ENCODE measurements around the gene ROBO1. TPM values are rescaled to one million over a fixed set of nuclear protein-coding genes. Genes with fewer than 3 reads are reported as not detected.

ROBO1 gene
- total RNA-seq, 1 donor from 2014 or later, result 7.1 TPM

DNA sequence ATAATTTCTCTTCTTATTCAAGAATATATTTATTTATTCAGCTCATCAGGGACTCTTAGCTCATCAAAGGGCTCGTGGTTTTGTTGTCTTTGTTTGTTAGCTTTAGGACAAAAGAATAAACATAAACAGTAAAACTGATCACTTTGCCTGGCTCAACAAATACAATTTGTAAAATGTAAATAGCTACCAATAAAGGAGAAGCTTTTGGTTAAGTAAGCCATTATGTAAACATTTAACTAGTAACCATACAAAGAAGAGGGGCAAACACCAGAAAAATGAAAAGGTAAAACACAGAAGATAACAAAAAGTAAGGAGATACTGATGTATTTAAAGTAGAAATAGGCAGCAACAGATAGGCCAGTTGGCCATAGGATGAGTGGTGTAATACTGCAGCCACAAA lies 761.7 kb downstream of the ROBO1 start:
- H3K9me3 ChIP-seq (replicated peaks), result no peaks in the 10 kb centered on the region
- no peak for DNase-seq
- H3K27me3 ChIP-seq (ENCODE audit: low read depth), result no peaks in the 10 kb centered on the region
- H3K4me1 ChIP-seq, result no peaks in the 10 kb centered on the region
- H3K27ac ChIP-seq (replicated peaks), result no peak overlapping the region
- intact Hi-C loops (cut with micrococcal nuclease), result no loop called here
- TF ChIP-seq, protein P1, sequence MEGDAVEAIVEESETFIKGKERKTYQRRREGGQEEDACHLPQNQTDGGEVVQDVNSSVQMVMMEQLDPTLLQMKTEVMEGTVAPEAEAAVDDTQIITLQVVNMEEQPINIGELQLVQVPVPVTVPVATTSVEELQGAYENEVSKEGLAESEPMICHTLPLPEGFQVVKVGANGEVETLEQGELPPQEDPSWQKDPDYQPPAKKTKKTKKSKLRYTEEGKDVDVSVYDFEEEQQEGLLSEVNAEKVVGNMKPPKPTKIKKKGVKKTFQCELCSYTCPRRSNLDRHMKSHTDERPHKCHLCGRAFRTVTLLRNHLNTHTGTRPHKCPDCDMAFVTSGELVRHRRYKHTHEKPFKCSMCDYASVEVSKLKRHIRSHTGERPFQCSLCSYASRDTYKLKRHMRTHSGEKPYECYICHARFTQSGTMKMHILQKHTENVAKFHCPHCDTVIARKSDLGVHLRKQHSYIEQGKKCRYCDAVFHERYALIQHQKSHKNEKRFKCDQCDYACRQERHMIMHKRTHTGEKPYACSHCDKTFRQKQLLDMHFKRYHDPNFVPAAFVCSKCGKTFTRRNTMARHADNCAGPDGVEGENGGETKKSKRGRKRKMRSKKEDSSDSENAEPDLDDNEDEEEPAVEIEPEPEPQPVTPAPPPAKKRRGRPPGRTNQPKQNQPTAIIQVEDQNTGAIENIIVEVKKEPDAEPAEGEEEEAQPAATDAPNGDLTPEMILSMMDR (IDR thresholded peaks at IDR 0.05; ENCODE audit: borderline replicate concordance), result no peak
- H3K4me3 ChIP-seq, result no peak overlapping the region
- H3K36me3 ChIP-seq, result no peaks in the 10 kb centered on the region

DNA sequence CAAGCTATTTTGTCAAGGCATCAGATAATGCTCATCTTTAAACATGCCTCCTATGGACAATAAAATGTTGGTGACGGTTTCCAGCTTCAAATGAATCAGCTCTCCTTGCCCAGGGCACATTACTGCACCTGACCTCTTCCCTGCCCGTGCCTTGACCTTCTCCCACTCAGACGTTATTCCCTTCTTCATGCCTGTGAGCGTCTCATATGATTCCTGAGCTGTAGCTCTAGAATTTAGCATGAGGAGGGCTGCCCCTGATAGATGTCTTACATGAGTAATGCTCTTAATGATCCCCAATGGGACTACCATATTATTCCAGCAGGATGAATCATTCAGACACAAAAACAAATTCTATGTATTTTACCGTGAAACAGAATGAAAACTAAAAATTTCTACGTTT lies 762.7 kb downstream of the ROBO1 start:
- intact Hi-C loops (cut with micrococcal nuclease), result no loop called here
- TF ChIP-seq, protein P1 (IDR thresholded peaks at IDR 0.05; ENCODE audit: borderline replicate concordance), result no peak
- Histone ChIP-seq H3K27me3 (ENCODE audit: low read depth) (no peaks in the 10 kb centered on the region), H3K36me3 (no peaks in the 10 kb centered on the region), H3K9me3 (replicated peaks) (peaks cover under 1% of the 10 kb centered on the region), H3K4me1 (no peaks in the 10 kb centered on the region), H3K4me3 (no peak overlapping the region), H3K27ac (replicated peaks) (no peak overlapping the region)
- DNase-seq, result no peak

DNA sequence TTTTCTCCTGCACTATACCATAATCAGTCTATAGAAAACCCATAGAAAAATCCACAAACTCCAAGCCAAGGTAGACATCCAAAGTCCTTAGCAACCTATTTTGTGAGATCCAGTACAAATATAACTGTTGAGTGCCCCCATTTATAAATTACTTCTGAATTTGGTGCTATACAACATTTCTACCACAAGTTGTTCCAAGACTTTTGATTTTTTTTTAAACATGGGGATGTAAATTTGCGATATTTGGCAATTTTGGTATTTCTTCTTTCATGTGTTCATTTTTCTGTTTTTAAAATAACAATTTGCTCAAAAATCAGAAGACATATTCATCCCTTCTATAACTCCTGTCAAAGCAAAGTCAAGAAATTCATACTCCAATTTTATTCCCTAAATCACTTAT lies 763.8 kb downstream of the ROBO1 start:
- TF ChIP-seq, protein P1 (IDR thresholded peaks at IDR 0.05; ENCODE audit: borderline replicate concordance), result no peak
- no peak for DNase-seq
- intact Hi-C loops (cut with micrococcal nuclease), result no loop called here

DNA sequence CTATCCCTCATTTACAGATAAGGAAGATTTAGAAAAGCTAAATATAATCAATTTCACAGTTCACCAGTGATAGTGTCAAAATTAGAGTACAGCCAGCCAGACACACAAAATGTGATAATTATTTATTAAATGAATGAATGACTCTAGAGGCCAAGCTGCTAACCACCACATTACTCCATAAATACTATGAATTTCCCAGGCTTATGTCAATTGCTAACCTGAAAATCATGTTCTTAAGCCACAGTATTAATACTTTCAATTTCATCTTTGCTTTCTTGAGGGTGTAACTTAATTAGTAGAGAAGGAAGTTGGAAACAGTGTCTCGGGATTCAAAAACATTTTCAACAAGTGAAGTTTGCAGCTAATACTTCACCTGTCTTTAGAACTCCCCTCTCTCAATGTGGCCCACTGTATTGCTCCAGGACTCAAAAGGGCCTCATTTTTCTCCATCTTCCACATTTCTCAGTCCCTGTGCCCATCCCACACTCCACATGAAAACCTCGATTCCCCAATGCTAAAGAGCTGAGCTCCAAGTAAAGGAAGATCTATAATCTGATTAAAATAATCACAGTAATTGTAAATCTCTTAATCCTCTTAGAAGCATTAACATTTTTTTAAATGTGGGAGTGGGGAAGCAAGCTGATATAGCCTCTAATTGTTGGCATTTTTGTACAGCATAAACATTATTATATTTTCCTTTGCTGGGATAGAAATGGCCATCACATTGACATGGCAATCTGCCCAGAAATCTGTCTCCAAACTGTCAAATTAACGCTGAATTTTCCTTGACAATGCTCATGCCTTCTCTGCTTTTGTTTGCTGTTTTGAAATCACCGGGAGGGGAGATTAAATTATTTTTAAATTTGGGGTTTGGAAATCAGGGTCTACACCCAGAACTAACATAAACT lies 765.1 kb downstream of the ROBO1 start:
- TF ChIP-seq, protein P1 (IDR thresholded peaks at IDR 0.05; ENCODE audit: borderline replicate concordance), result no peak
- H3K4me1 ChIP-seq, result no peaks in the 10 kb centered on the region
- no peak overlapping the region for H3K4me3 ChIP-seq
- no peaks in the 10 kb centered on the region for H3K27me3 ChIP-seq (ENCODE audit: low read depth)
- intact Hi-C loops (cut with micrococcal nuclease), result no loop called here
- peaks cover 15% of the 10 kb centered on the region for H3K9me3 ChIP-seq (replicated peaks)
- no peak for DNase-seq
- H3K36me3 ChIP-seq, result no peaks in the 10 kb centered on the region
- no peak overlapping the region for H3K27ac ChIP-seq (replicated peaks)

More for the DNA sequence above, 763.8 kb downstream of the ROBO1 start:
- Histone ChIP-seq H3K4me1 (no peaks in the 10 kb centered on the region), H3K4me3 (no peak overlapping the region), H3K27me3 (ENCODE audit: low read depth) (no peaks in the 10 kb centered on the region), H3K36me3 (no peaks in the 10 kb centered on the region), H3K27ac (replicated peaks) (no peak overlapping the region), H3K9me3 (replicated peaks) (peaks cover 11% of the 10 kb centered on the region)

DNA sequence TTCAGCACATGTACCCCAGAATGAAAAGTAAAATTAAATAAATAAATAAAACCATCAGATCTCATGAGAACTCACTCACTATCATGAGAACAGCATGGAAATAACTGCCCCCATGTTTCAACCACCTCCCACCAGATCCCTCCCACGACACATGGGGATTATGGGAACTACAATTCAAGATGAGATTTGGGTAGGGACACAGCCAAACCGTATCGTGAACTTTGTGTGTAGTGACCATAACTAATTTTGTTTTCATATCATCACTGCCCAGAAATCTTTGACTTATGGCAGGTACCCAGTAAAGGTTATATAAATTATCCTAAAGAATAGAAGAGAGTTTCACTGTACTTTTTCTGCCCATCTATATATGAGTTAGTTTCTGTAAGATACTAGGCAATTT lies 766.5 kb downstream of the ROBO1 start:
- H3K36me3 ChIP-seq, result no peaks in the 10 kb centered on the region
- no peak overlapping the region for H3K4me3 ChIP-seq
- H3K27me3 ChIP-seq (ENCODE audit: low read depth), result no peaks in the 10 kb centered on the region
- H3K4me1 ChIP-seq, result no peaks in the 10 kb centered on the region
- TF ChIP-seq, protein P1 (IDR thresholded peaks at IDR 0.05; ENCODE audit: borderline replicate concordance), result no peak
- intact Hi-C loops (cut with micrococcal nuclease), result no loop called here
- DNase-seq, result no peak
- no peak overlapping the region for H3K27ac ChIP-seq (replicated peaks)
- H3K9me3 ChIP-seq (replicated peaks), result peaks cover 15% of the 10 kb centered on the region

Measured in left ventricle myocardium inferior (tissue), 1 donor.